Karpas-422 (cell line): Measurements from ENCODE around the gene PCSK4. TPM values are rescaled to one million over a fixed set of nuclear protein-coding genes. Genes with fewer than 3 reads are reported as not detected.

ENCODE experiments used
- DNase-seq: peaks from one replicate; pipeline ENCODE4 v3.0.0-alpha.2; 2015
- H2AFZ ChIP-seq: fragments of 200-600 bp; sonication (generic); 2 replicates; pipeline ENCODE4 v1.6.1; 2014; ENCODE audit warnings: antibody characterized with exemption, low read length, mixed read lengths
- H3K27ac ChIP-seq: fragments of 200-600 bp; sonication (generic); 2 replicates; pipeline ENCODE4 v1.5.1; 2014; ENCODE audit warnings: mild to moderate bottlenecking, low read length, moderate library complexity
- H3K27me3 ChIP-seq: fragments of 200-600 bp; sonication (generic); 2 replicates; pipeline ENCODE4 v1.6.1; 2014; ENCODE audit warnings: low read length, mixed read lengths
- H3K36me3 ChIP-seq: fragments of 200-600 bp; sonication (generic); 2 replicates; pipeline ENCODE4 v1.6.1; 2014; ENCODE audit warnings: low read length, mixed read lengths; ENCODE audit not compliant: insufficient read depth
- H3K4me1 ChIP-seq: fragments of 200-600 bp; sonication (generic); 2 replicates; pipeline ENCODE4 v1.6.1; 2014; ENCODE audit warnings: mild to moderate bottlenecking, low read length, mixed read lengths
- H3K4me2 ChIP-seq: fragments of 200-600 bp; sonication (generic); 2 replicates; pipeline ENCODE4 v1.6.1; 2014; ENCODE audit warnings: low read length, low read depth, mild to moderate bottlenecking; ENCODE audit not compliant: poor library complexity, severe bottlenecking
- H3K4me3 ChIP-seq: fragments of 200-600 bp; sonication (generic); 2 replicates; pipeline ENCODE4 v1.5.1; 2014; ENCODE audit warnings: mild to moderate bottlenecking, antibody characterized with exemption, low read length, mixed read lengths
- H3K79me2 ChIP-seq: fragments of 200-600 bp; sonication (generic); 2 replicates; pipeline ENCODE4 v1.6.1; 2014; ENCODE audit warnings: mild to moderate bottlenecking, low read length, mixed read lengths
- H3K9ac ChIP-seq: fragments of 200-600 bp; sonication (generic); 2 replicates; pipeline ENCODE4 v1.6.0; 2014; ENCODE audit warnings: low read length
- H3K9me2 ChIP-seq: fragments of 200-600 bp; sonication (generic), shearing (Covaris generic); replicated peaks from 2 replicates; pipeline ENCODE4 v1.6.0; 2014; ENCODE audit warnings: mild to moderate bottlenecking, low read length, moderate library complexity; ENCODE audit not compliant: insufficient read depth
- H3K9me3 ChIP-seq: fragments of 300-700, 200-600 bp; sonication (generic); 2 replicates; pipeline ENCODE4 v1.6.1; 2014; ENCODE audit warnings: low read length, mixed read lengths
- H4K20me1 ChIP-seq: fragments of 200-600 bp; sonication (generic); 2 replicates; pipeline ENCODE4 v1.6.1; 2014; ENCODE audit warnings: mild to moderate bottlenecking, antibody characterized with exemption, low read length, low read depth; ENCODE audit not compliant: insufficient read depth
- total RNA-seq: library from RNA; depleted of rRNA; stranded (reverse); fragments of >200 nt; shearing (Covaris generic); gene quantifications from 2 replicates; pipeline ENCODE4 v1.2.3, GENCODE V29; 2014; ENCODE audit warnings: low replicate concordance

Gene PCSK4
- total RNA-seq, 1 experiment from 2014 or later: 2.0 TPM

DNA sequence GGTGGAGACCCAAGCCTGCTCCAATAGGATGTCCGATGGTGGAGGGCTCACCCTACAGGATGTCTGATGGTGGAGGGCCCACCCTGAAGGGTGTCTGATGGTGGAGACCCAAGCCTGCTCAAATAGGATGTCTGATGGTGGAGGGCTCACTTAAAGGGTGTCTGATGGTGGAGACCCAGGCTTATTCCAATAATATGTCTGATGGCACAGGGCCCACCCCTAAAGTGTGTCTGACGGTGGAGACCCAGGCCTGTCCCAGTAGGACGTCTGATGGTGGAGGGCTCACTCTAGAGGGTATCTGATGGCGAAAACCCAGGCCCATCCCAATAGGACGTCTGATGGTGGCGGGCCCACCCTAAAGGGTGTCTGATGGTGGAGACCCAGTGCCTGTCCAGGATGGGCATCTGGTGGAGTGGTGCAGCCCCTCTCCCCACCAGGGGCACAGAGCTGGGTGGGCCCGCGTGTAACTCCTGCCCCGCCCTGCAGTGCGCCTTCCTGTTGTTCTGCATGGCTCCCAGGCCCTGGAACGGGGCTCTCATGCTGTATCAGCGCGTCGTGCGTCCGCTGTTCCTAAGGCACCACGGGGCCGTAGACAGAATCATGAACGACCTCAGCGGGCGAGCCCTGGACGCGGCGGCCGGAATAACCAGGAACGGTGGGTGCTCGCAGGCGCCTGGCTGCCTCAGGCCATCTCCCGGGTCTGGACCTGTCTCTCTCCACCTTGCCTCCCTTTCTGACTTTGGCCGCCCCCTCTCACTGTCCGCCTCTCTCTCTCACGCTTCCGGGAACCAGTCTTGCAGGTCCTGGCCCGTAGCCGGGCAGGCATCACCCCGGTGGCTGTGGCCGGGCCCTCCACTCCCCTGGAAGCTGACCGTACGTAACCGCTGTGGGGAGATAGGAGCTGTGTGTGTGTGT lies 5.9 kb upstream of the PCSK4 start:
- H4K20me1 ChIP-seq: no peaks in the 10 kb centered on the region

DNA sequence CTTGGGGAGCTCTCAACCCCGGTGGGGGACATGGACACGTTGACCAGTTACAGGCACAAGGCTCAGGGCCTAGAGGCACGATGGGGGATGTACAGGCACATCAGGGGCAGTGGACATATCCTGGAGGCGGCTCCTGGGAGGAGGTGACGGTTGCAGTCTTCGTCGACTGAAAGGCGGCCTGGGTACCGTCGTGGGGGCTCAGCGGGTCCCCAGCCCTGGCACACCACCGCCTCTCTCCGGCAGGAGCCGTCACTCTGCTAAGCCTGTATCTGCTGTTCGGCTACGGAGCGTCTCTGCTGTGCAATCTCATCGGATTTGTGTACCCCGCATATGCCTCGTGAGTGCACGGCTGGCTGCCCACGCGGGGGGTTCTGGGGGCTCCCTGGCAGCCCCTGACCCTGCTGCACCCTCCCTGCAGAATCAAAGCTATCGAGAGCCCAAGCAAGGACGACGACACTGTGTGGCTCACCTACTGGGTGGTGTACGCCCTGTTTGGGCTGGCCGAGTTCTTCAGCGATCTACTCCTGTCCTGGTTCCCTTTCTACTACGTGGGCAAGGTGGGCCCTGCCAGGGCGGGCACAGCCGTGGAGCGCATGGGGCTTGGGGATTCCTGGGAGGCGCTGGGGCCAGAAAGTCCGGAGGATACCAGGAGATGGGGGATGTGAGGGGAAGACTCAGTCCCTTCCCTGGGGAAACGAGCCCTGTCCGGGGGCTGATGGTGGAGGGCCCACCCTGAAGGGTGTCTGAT lies 5.1 kb upstream of the PCSK4 start:
- Histone ChIP-seq H2AFZ (no peak overlapping the region), H3K4me3 (no peak overlapping the region), H3K9me2 (no peaks in the 10 kb centered on the region), H3K4me1 (peaks cover 10% of the 10 kb centered on the region), H3K4me2 (no peak overlapping the region), H4K20me1 (no peaks in the 10 kb centered on the region), H3K27me3 (no peaks in the 10 kb centered on the region), H3K9me3 (no peaks in the 10 kb centered on the region), H3K27ac (no peak overlapping the region), H3K36me3 (no peaks in the 10 kb centered on the region), H3K79me2 (no peaks in the 10 kb centered on the region), H3K9ac (no peak overlapping the region)
- DNase-seq: no peak

More for the DNA sequence above, 5.9 kb upstream of the PCSK4 start:
- H3K9me2 ChIP-seq: no peaks in the 10 kb centered on the region
- DNase-seq: no peak
- no peak overlapping the region for H3K27ac ChIP-seq
- no peak overlapping the region for H3K4me2 ChIP-seq
- no peak overlapping the region for H3K4me3 ChIP-seq
- H3K27me3 ChIP-seq: no peaks in the 10 kb centered on the region
- H3K36me3 ChIP-seq: no peaks in the 10 kb centered on the region
- no peaks in the 10 kb centered on the region for H3K9me3 ChIP-seq
- no peak overlapping the region for H3K9ac ChIP-seq
- H3K4me1 ChIP-seq: peaks cover 7% of the 10 kb centered on the region; the same call in 1 of the 2 replicates
- no peak overlapping the region for H2AFZ ChIP-seq
- no peaks in the 10 kb centered on the region for H3K79me2 ChIP-seq

DNA sequence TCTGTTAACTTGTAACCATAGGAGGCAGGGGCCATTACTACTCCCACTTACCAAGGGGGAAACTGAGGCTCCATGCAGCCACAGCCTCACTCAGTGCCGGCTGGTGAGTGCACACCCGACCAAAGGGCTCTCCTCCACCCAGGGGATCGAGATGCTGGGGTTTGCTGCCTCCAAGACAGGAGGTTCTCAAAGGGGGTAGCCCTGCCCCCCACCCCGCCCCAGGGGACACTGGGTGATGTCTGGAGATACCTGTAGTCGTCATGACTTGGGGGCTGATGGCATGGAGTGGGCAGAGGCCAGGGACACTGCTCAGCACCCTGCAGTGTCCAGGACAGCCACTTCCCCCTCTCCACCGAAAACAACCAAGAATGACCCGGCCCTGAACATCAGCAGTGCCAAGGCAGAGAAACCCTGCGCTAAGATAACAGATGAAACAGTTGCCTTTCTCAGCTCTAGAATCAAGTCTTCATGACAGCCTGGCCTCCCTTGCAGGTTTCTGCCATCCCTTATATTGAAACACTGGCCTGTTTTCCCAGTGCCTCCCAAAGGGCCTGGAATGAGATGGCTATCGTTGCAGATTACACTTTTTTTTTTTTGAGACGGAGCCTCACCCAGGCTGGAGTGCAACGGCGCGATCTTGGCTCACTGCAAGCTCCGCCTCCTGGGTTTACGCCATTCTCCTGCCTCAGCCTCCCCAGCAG lies 4.1 kb upstream of the PCSK4 start:
- no peak overlapping the region for H3K4me3 ChIP-seq
- H3K9me2 ChIP-seq: no peaks in the 10 kb centered on the region
- H3K9me3 ChIP-seq: no peaks in the 10 kb centered on the region
- no peak overlapping the region for H3K27ac ChIP-seq
- DNase-seq: no peak
- no peak overlapping the region for H3K4me2 ChIP-seq
- H4K20me1 ChIP-seq: no peaks in the 10 kb centered on the region
- no peaks in the 10 kb centered on the region for H3K27me3 ChIP-seq
- H3K9ac ChIP-seq: no peak overlapping the region
- no peak overlapping the region for H2AFZ ChIP-seq
- no peaks in the 10 kb centered on the region for H3K36me3 ChIP-seq
- no peaks in the 10 kb centered on the region for H3K79me2 ChIP-seq
- H3K4me1 ChIP-seq: peaks cover 20% of the 10 kb centered on the region

DNA sequence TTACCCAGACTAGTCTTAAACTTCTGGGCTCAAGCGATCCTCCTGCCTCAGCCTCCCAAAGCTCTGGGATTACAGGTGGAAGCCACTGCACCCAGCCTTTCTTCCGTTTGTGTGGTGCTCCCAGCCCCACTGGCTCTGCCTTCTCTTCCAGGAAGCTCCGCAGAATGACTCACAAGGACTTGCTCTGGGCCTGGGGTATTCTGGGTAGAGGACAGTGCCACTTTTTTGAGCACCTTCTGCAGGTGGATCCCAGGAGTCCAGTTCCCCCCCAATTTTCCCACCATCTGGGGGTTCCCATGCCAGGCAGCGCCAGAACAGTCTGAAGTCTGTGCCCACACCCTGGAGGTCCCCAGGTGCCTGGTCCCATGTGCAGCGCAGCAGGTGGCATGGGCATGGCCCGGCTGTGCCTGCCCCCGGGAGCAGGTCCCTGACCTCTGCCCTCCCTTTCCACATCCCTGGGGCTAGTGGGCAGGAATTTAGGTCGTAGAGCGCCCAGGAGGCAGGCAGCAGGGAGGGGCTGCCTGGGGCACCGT lies 2.4 kb upstream of the PCSK4 start:
- no peaks in the 10 kb centered on the region for H3K27me3 ChIP-seq
- no peak for DNase-seq
- H3K9me2 ChIP-seq: no peaks in the 10 kb centered on the region
- H3K9me3 ChIP-seq: no peaks in the 10 kb centered on the region
- peaks cover 16% of the 10 kb centered on the region for H3K4me1 ChIP-seq
- no peaks in the 10 kb centered on the region for H3K79me2 ChIP-seq
- no peaks in the 10 kb centered on the region for H4K20me1 ChIP-seq
- no peak overlapping the region for H3K4me2 ChIP-seq
- no peak overlapping the region for H3K27ac ChIP-seq
- no peak overlapping the region for H3K4me3 ChIP-seq
- no peak overlapping the region for H2AFZ ChIP-seq
- H3K36me3 ChIP-seq: no peaks in the 10 kb centered on the region
- no peak overlapping the region for H3K9ac ChIP-seq

DNA sequence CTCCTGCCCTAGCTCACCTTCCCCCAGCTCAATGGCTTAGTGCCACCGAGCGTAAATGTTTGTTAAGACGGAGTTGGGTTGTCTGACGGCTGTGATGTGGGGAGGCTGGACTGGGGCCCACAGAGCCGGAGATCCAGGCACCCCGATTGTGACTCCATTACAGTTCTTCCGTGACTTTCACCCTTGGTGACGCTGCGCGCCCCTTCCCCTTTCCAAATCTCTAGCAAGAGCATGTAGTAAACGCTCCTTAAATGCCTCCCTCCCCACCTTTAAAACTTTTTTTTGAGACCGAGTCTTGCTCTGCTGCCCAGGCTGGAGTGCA lies 1.7 kb upstream of the PCSK4 start:
- Histone ChIP-seq H3K4me2 (no peak overlapping the region), H3K4me3 (no peak overlapping the region), H3K27ac (no peak overlapping the region), H3K27me3 (no peaks in the 10 kb centered on the region), H3K79me2 (no peaks in the 10 kb centered on the region), H2AFZ (no peak overlapping the region), H3K9me3 (no peaks in the 10 kb centered on the region), H4K20me1 (no peaks in the 10 kb centered on the region), H3K9ac (no peak overlapping the region), H3K36me3 (no peaks in the 10 kb centered on the region), H3K4me1 (peaks cover 16% of the 10 kb centered on the region), H3K9me2 (no peaks in the 10 kb centered on the region)
- DNase-seq: no peak

DNA sequence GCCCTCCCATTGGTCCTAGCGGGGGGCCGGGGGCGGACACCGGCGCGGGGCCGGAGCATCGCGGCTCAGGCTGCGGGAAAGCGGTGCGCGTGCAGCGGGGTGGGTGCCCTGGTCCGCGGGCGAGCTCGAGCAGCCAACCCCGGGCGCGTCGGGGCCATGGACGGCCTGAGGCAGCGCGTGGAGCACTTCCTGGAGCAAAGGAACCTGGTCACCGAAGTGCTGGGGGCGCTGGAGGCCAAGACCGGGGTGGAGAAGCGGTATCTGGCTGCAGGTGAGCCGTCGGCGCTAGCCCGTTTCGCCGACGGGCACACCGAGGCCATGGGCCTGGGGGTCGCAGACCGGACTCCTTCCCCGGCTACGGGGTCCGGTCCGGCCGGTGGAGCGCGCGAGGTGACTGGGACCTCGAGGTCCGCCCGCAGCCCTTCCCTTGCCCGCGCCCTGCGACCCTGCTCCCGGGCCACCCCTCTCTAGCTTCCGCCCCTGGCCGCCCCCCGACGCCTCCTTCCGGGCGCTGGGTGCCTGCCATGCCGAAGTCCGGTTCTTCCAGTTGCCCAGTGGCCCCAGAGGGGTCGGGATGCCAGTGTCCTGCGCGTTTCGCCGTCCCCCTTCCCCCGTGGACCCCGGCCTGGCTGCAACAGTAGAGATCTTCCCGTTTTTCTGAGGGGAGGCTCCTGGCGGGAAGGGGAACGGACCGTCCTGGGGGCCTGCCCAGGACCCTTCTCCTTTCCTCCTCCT lies 1.1 kb upstream of the PCSK4 start, which contains the start of gene REEP6:
Gene REEP6 (plus strand): TSS at position 68 of the 735 bp plus-strand sequence. CDS start 89 bp downstream, at position 157.
- Histone ChIP-seq H4K20me1 (no peaks in the 10 kb centered on the region), H3K36me3 (no peaks in the 10 kb centered on the region), H3K4me2 (peak within 1 kb of the TSS; percentile 94), H3K9me3 (no peaks in the 10 kb centered on the region), H3K79me2 (no peaks in the 10 kb centered on the region), H3K4me3 (peak within 1 kb of the TSS; percentile 78), H2AFZ (peak within 1 kb of the TSS; percentile 90), H3K27ac (0 out of 2 replicates have a peak within 1 kb of the TSS, but pooled peaks have one; percentile 6), H3K9ac (peak within 1 kb of the TSS; percentile 83), H3K4me1 (peaks cover 16% of the 10 kb centered on the region), H3K9me2 (no peaks in the 10 kb centered on the region), H3K27me3 (no peaks in the 10 kb centered on the region)
- peak; percentile 42 for DNase-seq

DNA sequence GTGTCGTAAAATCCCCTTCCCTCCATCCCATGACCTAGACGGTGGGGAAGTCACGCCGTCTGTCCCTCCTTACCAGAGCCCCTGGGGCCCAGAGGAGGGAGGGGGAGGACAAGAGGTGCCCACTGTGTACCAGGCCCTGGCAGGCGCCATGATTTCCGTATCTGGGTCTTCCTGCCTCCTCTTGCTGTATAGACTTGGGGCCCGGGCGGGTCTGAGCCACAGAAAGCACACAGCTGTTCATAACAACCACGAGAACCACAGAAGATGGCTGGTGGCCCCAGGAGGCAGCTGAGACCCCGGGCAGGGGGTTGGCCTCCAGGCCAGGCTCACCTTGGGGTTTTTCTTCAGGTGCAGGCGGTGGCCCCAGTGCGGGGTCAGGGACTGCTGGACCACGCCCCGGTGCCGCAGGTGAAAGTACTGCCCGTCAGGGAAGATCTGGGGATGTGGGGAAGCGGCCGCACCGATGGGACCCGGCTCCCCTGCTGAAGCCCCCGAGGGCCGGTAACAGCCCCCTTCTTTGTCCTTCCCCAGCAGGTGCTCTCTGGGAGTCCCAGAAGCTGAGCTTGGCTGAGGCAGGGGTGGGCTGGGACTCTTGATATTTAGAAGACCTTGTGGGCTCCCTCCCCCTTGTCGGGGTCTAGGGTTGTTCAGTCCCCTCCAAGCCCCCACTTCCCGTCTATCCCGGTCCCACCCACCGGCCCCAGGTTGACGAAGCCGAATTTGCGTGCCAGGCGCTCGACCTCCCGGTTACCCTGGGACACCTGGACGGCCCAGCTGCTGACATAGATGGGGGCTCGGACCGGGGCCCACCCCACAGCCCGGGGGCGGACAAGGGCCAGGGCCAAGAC lies 463 bp downstream of the PCSK4 start:
- H3K9me2 ChIP-seq: no peaks in the 10 kb centered on the region
- peak overlapping the region; percentile 90 for H2AFZ ChIP-seq
- H3K27me3 ChIP-seq: no peaks in the 10 kb centered on the region
- H3K36me3 ChIP-seq: no peaks in the 10 kb centered on the region
- H3K4me1 ChIP-seq: peaks cover 16% of the 10 kb centered on the region
- 0 out of 2 replicates have a peak overlapping the region, but pooled peaks have one; percentile 6 for H3K27ac ChIP-seq
- peak overlapping the region; percentile 94 for H3K4me2 ChIP-seq
- peak overlapping the region; percentile 78 for H3K4me3 ChIP-seq
- H3K9me3 ChIP-seq: no peaks in the 10 kb centered on the region
- DNase-seq: peak; percentile 41
- peak overlapping the region; percentile 83 for H3K9ac ChIP-seq
- H4K20me1 ChIP-seq: no peaks in the 10 kb centered on the region
- H3K79me2 ChIP-seq: no peaks in the 10 kb centered on the region
